Thyroid gland (tissue), 4 donors: Measurements from ENCODE around the gene CDC45. TPM values are rescaled to one million over a fixed set of nuclear protein-coding genes. Genes with fewer than 3 reads are reported as not detected.

Experiments used
- DNase-seq, 2 donors: peaks; one replicate each; pipeline ENCODE4 v3.0.0-alpha.2; 2019
- H3K27ac ChIP-seq, 3 donors: fragments of 200-600 bp; sonication (generic); 1 replicate in 2 of 3; 2 replicates in 1 of 3; pipeline ENCODE4 v1.5.1; 2016 to 2019; ENCODE audit warnings: mild to moderate bottlenecking in 1 of 3, moderate library complexity in 1 of 3
- H3K27me3 ChIP-seq: fragments of 200-600 bp; sonication (generic); one replicate; pipeline ENCODE4 v1.5.1; 2019
- H3K36me3 ChIP-seq, 2 donors: fragments of 200-600 bp; sonication (generic); one replicate each; pipeline ENCODE4 v1.5.1; 2016 to 2019
- H3K4me1 ChIP-seq, 2 donors: fragments of 200-600 bp; sonication (generic); one replicate each; pipeline ENCODE4 v1.5.1; 2017 to 2019
- H3K4me3 ChIP-seq, 3 donors: fragments of 200-600 bp; sonication (generic); replicated peaks in 1 of 3; 1 replicate in 2 of 3; 2 replicates in 1 of 3; pipeline ENCODE4 v1.5.1; 2016; ENCODE audit warnings: mild to moderate bottlenecking in 1 of 3
- H3K9me3 ChIP-seq: fragments of 200-600 bp; sonication (generic); one replicate; pipeline ENCODE4 v1.5.1; 2017
- CTCF ChIP-seq, 6 experiments: fragments of 200-600 bp in 3 of 6; fragments of 450-650 bp in 3 of 6; sonication (generic) in 3 of 6; IDR thresholded peaks; one replicate each; pipeline ENCODE4 v1.5.1; 2016 to 2019; ENCODE audit warnings: antibody characterized with exemption in 6 of 6, mild to moderate bottlenecking in 2 of 6, inconsistent platforms in 1 of 6, moderate library complexity in 1 of 6
- POLR2A ChIP-seq, 2 donors: fragments of 450-650 bp; IDR thresholded peaks; one replicate each; pipeline ENCODE4 v1.6.1; 2017; ENCODE audit warnings: antibody characterized with exemption in 2 of 2, mild to moderate bottlenecking in 2 of 2, moderate library complexity in 1 of 2
- WGBS, 2 donors: methylation state at CpG; one replicate each; pipeline ENCODE4 v1.1.5; 2017; 5-methylcytosine and 5-hydroxymethylcytosine counted together
- intact Hi-C: fragments of 100-400 bp; cut with DNase I; formaldehyde crosslinking; loops from one replicate; pipeline ENCODE4 v1.15.1; 2023
- total RNA-seq, 4 donors: library from RNA; depleted of rRNA; stranded (reverse); fragments of >200 nt; gene quantifications; one replicate each; pipeline ENCODE4 v1.2.3, GENCODE V29; 2016

CDC45 gene
- total RNA-seq, 4 donors from 2014 or later, result 0.24 to 1.9 (median 1.7) TPM; not detected in 1

GRCh38 chr22:19461506-19461905 lies 18.2 kb upstream of the CDC45 start:
- no peak for TF ChIP-seq CTCF (IDR thresholded peaks at IDR 0.05)
- no peak for TF ChIP-seq POLR2A (IDR thresholded peaks at IDR 0.05)
- Histone ChIP-seq H3K9me3 (no peaks in the 10 kb centered on the region), H3K4me1 (no peaks in the 10 kb centered on the region), H3K4me3 (no peak overlapping the region), H3K27me3 (no peaks in the 10 kb centered on the region), H3K27ac (no peak overlapping the region), H3K36me3 (peaks cover 32 to 48% of the 10 kb centered on the region in 2 donors)
- no peak for DNase-seq
- intact Hi-C loops, result no loop called here
- 95 to 97% methylated on average over 1 of the region's 1 CpG for WGBS, 2 donors

DNA sequence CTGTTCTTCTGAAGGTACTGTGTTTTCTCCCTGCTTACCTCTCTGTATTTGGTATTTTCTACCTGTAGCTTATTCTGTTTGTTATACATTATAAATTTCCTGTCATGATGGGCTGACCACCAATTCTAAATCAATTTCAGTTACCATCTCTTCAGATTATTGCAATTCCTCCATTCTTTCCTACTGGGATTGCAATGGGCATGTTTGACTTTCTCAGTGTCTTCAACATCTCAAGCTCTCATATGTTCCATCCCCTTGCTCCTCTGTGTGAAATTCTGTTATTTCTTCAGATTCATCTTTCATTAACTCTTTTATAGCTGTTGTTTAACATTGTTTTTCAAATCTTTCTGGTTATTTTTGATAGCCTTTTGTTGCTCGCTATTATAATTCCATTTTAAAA lies 16.7 kb upstream of the CDC45 start:
- Histone ChIP-seq H3K36me3 (peaks cover 38 to 49% of the 10 kb centered on the region in 2 donors), H3K4me3 (no peak overlapping the region), H3K4me1 (no peaks in the 10 kb centered on the region), H3K9me3 (no peaks in the 10 kb centered on the region), H3K27me3 (no peaks in the 10 kb centered on the region), H3K27ac (no peak overlapping the region)
- DNase-seq, result no peak
- TF ChIP-seq CTCF (IDR thresholded peaks at IDR 0.05) (no peak), POLR2A (IDR thresholded peaks at IDR 0.05) (no peak)
- intact Hi-C loops, result no loop called here
- WGBS, 2 donors, result 97 to 98% methylated on average over 1 of the region's 1 CpG

DNA sequence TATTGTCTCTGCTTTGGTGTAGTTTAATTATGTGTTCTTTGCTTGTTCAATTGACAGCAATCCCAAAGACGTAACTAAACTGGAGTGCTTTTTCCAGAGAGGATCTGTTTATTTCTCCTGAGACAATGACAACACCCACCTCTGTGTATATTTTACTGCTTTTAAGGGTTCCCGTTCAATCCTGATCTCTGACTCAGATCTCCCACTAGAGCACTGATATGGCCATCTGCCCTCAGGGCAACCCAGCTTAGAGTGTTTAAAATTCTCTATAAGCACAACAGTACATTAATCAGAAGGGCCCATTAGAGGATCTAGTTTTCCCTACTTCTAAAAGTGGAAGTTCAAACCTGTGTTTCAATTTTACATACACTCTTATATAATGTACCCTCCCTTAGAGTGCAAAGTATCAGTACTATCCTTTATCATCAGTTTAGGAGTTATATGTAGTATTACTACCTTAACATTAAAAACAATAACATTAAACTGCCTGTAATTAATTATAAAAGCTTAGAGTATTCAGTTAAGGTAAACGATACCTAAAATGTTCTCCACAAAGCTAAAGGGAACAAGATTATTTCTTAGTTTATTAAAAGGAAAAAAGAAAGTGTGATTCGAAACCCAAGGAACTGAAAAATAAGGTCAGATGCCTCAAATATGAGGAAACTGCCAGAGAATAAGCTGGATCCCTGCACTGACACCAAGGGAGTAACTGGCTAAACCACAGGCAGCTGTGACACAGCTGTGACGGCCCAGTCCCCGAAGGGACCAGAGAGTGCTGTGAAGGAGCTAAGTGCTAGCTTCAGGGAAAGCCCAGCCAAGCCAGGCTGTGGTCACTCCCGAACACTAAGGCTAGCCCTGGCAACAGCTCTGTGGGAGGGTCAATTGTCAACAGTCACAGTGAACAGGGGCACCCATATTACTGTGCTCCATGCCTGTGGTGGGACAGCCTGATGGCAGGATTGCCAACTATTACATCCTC lies 15.9 kb upstream of the CDC45 start:
- H3K27ac ChIP-seq, result no peak overlapping the region
- no peak for TF ChIP-seq CTCF (IDR thresholded peaks at IDR 0.05)
- WGBS, 2 donors, result 75 to 82% methylated on average over 7 of the region's 7 CpGs

DNA sequence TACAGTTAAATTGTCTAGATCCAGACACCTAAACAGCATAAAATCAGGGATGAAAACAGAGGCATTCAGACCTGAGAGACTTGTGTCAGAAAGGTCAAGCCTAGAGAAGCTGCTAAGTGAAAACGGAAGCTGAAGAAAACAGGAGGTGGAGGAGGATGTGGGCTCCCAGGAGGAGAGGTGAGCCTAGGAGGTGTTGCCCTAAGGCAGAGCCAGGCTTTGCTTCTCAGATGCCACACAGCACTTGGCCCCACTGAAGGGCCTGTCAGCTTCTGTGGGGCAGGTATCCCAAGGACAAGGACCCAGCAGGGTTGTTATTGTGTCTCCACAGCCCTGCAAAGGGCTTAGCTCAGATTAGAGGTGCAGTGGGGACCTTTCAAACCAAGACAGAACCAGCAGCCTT lies 15.2 kb upstream of the CDC45 start:
- WGBS, 2 donors, result 87 to 89% methylated on average over 1 of the region's 1 CpG
- Histone ChIP-seq H3K27me3 (no peaks in the 10 kb centered on the region), H3K4me1 (no peaks in the 10 kb centered on the region), H3K36me3 (peaks cover 43 to 61% of the 10 kb centered on the region in 2 donors), H3K27ac (no peak overlapping the region), H3K4me3 (no peak overlapping the region), H3K9me3 (no peaks in the 10 kb centered on the region)
- no peak for TF ChIP-seq POLR2A (IDR thresholded peaks at IDR 0.05)
- no peak for TF ChIP-seq CTCF (IDR thresholded peaks at IDR 0.05)
- intact Hi-C loops, result no loop called here
- no peak for DNase-seq

More for the DNA sequence above, 15.9 kb upstream of the CDC45 start:
- Histone ChIP-seq H3K4me3 (no peak overlapping the region), H3K4me1 (no peaks in the 10 kb centered on the region), H3K9me3 (no peaks in the 10 kb centered on the region), H3K27me3 (no peaks in the 10 kb centered on the region), H3K36me3 (peaks cover 41 to 57% of the 10 kb centered on the region in 2 donors)
- no peak for DNase-seq
- intact Hi-C loops, result no loop called here

DNA sequence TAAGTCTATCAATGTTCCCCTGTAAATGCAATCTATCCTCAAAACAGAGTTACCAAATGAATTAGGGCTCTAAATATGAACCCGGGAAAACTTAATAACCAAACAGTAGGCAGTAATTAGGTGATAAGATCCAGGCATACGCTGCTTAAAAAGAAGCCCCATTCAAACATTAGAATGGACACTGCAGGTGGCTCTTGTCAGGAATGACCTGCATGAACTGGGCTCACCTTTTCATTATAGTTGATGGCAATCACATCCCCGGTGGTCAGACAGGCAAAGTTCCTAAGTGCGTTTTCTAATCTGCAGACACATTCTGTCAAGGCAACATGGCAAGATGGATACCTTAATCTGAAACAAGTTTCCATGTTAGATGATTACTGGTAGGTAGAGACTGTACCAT lies 14.7 kb upstream of the CDC45 start:
- no peak for TF ChIP-seq CTCF (IDR thresholded peaks at IDR 0.05)
- no peak for TF ChIP-seq POLR2A (IDR thresholded peaks at IDR 0.05)
- no peak overlapping the region for H3K4me3 ChIP-seq
- no peaks in the 10 kb centered on the region for H3K4me1 ChIP-seq
- peaks cover 47 to 64% of the 10 kb centered on the region in 2 donors for H3K36me3 ChIP-seq
- WGBS, 2 donors, result 90 to 94% methylated on average over 4 of the region's 4 CpGs
- DNase-seq, result no peak
- H3K9me3 ChIP-seq, result no peaks in the 10 kb centered on the region
- H3K27ac ChIP-seq, result no peak overlapping the region
- no peaks in the 10 kb centered on the region for H3K27me3 ChIP-seq
- intact Hi-C loops, result no loop called here
